KMS-11 (cell line): ENCODE results near the gene ARSJ.

Experiments
- H2AFZ ChIP-seq: fragments of 200-600 bp; sonication (generic); 2 replicates; pipeline ENCODE4 v1.6.1; 2016; ENCODE audit warnings: antibody characterized with exemption, mixed run types, low read depth
- H3K27ac ChIP-seq: fragments of 200-600 bp; sonication (generic); 2 replicates; pipeline ENCODE4 v1.6.1; 2016; ENCODE audit warnings: mild to moderate bottlenecking, mixed run types
- H3K27me3 ChIP-seq: fragments of 200-600 bp; sonication (generic); 2 replicates; pipeline ENCODE4 v1.6.1; 2017; ENCODE audit warnings: mild to moderate bottlenecking, low read depth, mixed run types, moderate library complexity; ENCODE audit not compliant: insufficient read depth
- H3K36me3 ChIP-seq: fragments of 200-600 bp; sonication (generic); 2 replicates; pipeline ENCODE4 v1.6.1; 2017; ENCODE audit warnings: mild to moderate bottlenecking, mixed run types; ENCODE audit not compliant: insufficient read depth
- H3K4me1 ChIP-seq: fragments of 200-600 bp; sonication (generic); 2 replicates; pipeline ENCODE4 v1.6.1; 2016; ENCODE audit warnings: mild to moderate bottlenecking, low read depth, mixed run types; ENCODE audit not compliant: poor library complexity, severe bottlenecking
- H3K4me2 ChIP-seq: fragments of 200-600 bp; sonication (generic); 2 replicates; pipeline ENCODE4 v1.7.0; 2016; ENCODE audit warnings: mild to moderate bottlenecking, mixed run types
- H3K4me3 ChIP-seq: fragments of 200-600 bp; sonication (generic); IDR thresholded peaks from 2 replicates; pipeline ENCODE4 v1.6.1; 2017; ENCODE audit warnings: low read depth, low read length, mixed read lengths; ENCODE audit not compliant: insufficient read depth
- H3K79me2 ChIP-seq: fragments of 200-600 bp; sonication (generic); 2 replicates; pipeline ENCODE4 v1.6.1; 2016; ENCODE audit warnings: low read depth, mixed run types; ENCODE audit not compliant: insufficient read depth
- H3K9ac ChIP-seq: fragments of 200-600 bp; sonication (generic); 2 replicates; pipeline ENCODE4 v1.6.1; 2016; ENCODE audit warnings: mild to moderate bottlenecking, mixed run types
- H4K20me1 ChIP-seq: fragments of 200-600 bp; sonication (generic); 2 replicates; pipeline ENCODE4 v1.6.1; 2016; ENCODE audit warnings: mild to moderate bottlenecking, mixed run types; ENCODE audit not compliant: insufficient read depth
- CTCF ChIP-seq: fragments of 200-600 bp; sonication (generic); conservative IDR thresholded peaks from 2 replicates; pipeline ENCODE4 v1.6.1; 2017; ENCODE audit warnings: low read depth, mild to moderate bottlenecking, antibody characterized with exemption, low read length, moderate library complexity, mixed read lengths

Gene ARSJ

GRCh38 chr4:113974467-113974866 is 5.0 kb downstream of the ARSJ start:
- TF ChIP-seq CTCF = no peak
- no peak overlapping the region for H3K9ac ChIP-seq
- H4K20me1 ChIP-seq = no peaks in the 10 kb centered on the region
- no peak overlapping the region for H3K27ac ChIP-seq
- H3K4me1 ChIP-seq = no peaks in the 10 kb centered on the region
- no peaks in the 10 kb centered on the region for H3K79me2 ChIP-seq
- H3K36me3 ChIP-seq = no peaks in the 10 kb centered on the region
- H2AFZ ChIP-seq = no peak overlapping the region
- no peak overlapping the region for H3K4me3 ChIP-seq
- H3K27me3 ChIP-seq = no peaks in the 10 kb centered on the region
- H3K4me2 ChIP-seq = no peak overlapping the region

DNA sequence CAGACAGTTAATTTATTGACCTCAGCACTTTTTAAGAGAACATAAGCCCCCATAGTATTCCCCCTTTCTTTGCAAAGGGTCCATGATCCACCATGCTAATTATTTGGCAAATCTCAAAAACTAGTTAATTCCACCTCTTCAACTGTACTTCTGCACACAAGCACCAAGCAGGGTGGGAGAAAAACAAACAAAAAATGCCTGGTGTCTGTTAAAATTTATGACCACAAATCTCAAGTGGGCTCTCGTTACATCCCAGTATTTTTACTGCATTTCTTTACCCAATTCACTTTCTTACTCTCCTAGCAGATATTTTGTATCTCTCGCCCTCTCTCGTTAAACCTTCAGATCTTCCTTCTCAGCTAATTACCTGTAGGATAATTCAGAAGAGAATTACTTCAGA is 6.1 kb downstream of the ARSJ start:
- Histone ChIP-seq H3K4me1 (no peaks in the 10 kb centered on the region), H3K36me3 (no peaks in the 10 kb centered on the region), H3K27ac (no peak overlapping the region), H2AFZ (no peak overlapping the region), H3K9ac (no peak overlapping the region), H3K79me2 (no peaks in the 10 kb centered on the region), H4K20me1 (no peaks in the 10 kb centered on the region), H3K27me3 (no peaks in the 10 kb centered on the region), H3K4me2 (no peak overlapping the region), H3K4me3 (no peak overlapping the region)
- no peak for TF ChIP-seq CTCF

DNA sequence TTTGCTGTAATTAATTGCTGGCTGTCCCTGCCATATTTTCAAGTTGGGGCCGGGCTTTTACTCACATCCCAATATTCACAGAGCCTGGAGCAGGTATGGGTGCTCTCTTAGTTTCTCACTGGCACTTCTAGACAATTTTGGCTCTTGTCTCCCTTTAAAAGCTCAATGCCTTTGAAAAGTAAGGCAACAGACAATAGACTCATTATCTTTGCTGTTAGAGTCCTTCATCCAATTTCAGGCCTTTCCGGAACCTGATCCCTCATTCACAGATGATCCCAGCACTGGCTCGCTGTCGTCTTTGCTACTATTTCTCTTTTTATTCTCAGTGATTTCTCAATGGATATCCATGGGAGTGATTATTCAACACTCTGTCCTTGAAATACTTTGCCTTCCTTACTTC is 6.7 kb downstream of the ARSJ start:
- H3K79me2 ChIP-seq = no peaks in the 10 kb centered on the region
- TF ChIP-seq CTCF = no peak

GRCh38 chr4:113971706-113972360 is 7.6 kb downstream of the ARSJ start:
- H3K4me3 ChIP-seq = no peak overlapping the region
- TF ChIP-seq CTCF = no peak
- H2AFZ ChIP-seq = no peak overlapping the region
- no peaks in the 10 kb centered on the region for H3K27me3 ChIP-seq
- H3K4me2 ChIP-seq = no peak overlapping the region
- no peak overlapping the region for H3K27ac ChIP-seq
- no peaks in the 10 kb centered on the region for H3K36me3 ChIP-seq
- no peak overlapping the region for H3K9ac ChIP-seq
- no peaks in the 10 kb centered on the region for H4K20me1 ChIP-seq
- no peaks in the 10 kb centered on the region for H3K79me2 ChIP-seq
- no peaks in the 10 kb centered on the region for H3K4me1 ChIP-seq

More for the DNA sequence above, 6.7 kb downstream of the ARSJ start:
- no peak overlapping the region for H3K9ac ChIP-seq
- H3K4me3 ChIP-seq = no peak overlapping the region
- no peak overlapping the region for H3K27ac ChIP-seq
- no peak overlapping the region for H3K4me2 ChIP-seq
- no peak overlapping the region for H2AFZ ChIP-seq
- no peaks in the 10 kb centered on the region for H3K27me3 ChIP-seq
- no peaks in the 10 kb centered on the region for H3K36me3 ChIP-seq
- no peaks in the 10 kb centered on the region for H4K20me1 ChIP-seq
- no peaks in the 10 kb centered on the region for H3K4me1 ChIP-seq
